HG03159 (cell line): ENCODE data around the gene FOXE3.
A peak's percentile ranks its signal among the peaks of the same experiment; 100 is the strongest.

Source experiments
- ATAC-seq: cut with Tn5 transposase; IDR thresholded peaks from one replicate; pipeline ENCODE4 v1.9.1; 2021; ENCODE audit warnings: mild to moderate bottlenecking, moderate library complexity; ENCODE audit not compliant: unreplicated experiment

FOXE3 gene

GRCh38 chr1:47403321-47403910 lies 12.7 kb upstream of the FOXE3 start:
- ATAC-seq: no peak

- no peak for ATAC-seq
Measured at GRCh38 chr1:47405697-47406096, 10.4 kb upstream of the FOXE3 start.

GRCh38 chr1:47406966-47407365 lies 9.1 kb upstream of the FOXE3 start:
- ATAC-seq: no peak

- ATAC-seq: no peak
Measured at GRCh38 chr1:47407481-47407880, 8.6 kb upstream of the FOXE3 start.

GRCh38 chr1:47409311-47410067 lies 6.6 kb upstream of the FOXE3 start:
- no peak for ATAC-seq

- ATAC-seq: no peak
Measured at GRCh38 chr1:47410068-47410455, 6.0 kb upstream of the FOXE3 start.

GRCh38 chr1:47411436-47411835 lies 4.6 kb upstream of the FOXE3 start:
- no peak for ATAC-seq

- no peak for ATAC-seq
Measured at GRCh38 chr1:47412437-47412836, 3.6 kb upstream of the FOXE3 start.

GRCh38 chr1:47416319-47417169 lies 459 bp downstream of the FOXE3 start:
- no peak for ATAC-seq

- no peak for ATAC-seq
Measured at GRCh38 chr1:47417170-47418044, 1.3 kb downstream of the FOXE3 start.

GRCh38 chr1:47418122-47418521 lies 2.0 kb downstream of the FOXE3 start:
- no peak for ATAC-seq

- no peak for ATAC-seq
Measured at GRCh38 chr1:47418681-47419325, 2.7 kb downstream of the FOXE3 start.

- ATAC-seq: no peak
Measured at GRCh38 chr1:47420547-47420946, 4.5 kb downstream of the FOXE3 start.

- no peak for ATAC-seq
Measured at GRCh38 chr1:47423872-47424271, 7.8 kb downstream of the FOXE3 start.

- no peak for ATAC-seq
Measured at GRCh38 chr1:47424336-47424982, 8.4 kb downstream of the FOXE3 start.

- ATAC-seq: no peak
Measured at GRCh38 chr1:47431534-47431933, 15.4 kb downstream of the FOXE3 start.

GRCh38 chr1:47432071-47433036 lies 16.3 kb downstream of the FOXE3 start:
- peak; percentile 35 for ATAC-seq

GRCh38 chr1:47433037-47433421 lies 16.9 kb downstream of the FOXE3 start:
- no peak for ATAC-seq
